ENCODE data around the gene PAK4. TPM values are rescaled to one million over a fixed set of nuclear protein-coding genes. Genes with fewer than 3 reads are reported as not detected.

Gene PAK4
- 62.6 and 63.1 TPM in 2 replicates for total RNA-seq (2021)
- long read RNA-seq, full-length matches to known transcripts: 17 of 52 reads
- long read RNA-seq, partial matches to known transcripts: 10 of 52 reads
- long read RNA-seq, other reads (novel, unspliced or antisense): 25 of 52 reads

DNA sequence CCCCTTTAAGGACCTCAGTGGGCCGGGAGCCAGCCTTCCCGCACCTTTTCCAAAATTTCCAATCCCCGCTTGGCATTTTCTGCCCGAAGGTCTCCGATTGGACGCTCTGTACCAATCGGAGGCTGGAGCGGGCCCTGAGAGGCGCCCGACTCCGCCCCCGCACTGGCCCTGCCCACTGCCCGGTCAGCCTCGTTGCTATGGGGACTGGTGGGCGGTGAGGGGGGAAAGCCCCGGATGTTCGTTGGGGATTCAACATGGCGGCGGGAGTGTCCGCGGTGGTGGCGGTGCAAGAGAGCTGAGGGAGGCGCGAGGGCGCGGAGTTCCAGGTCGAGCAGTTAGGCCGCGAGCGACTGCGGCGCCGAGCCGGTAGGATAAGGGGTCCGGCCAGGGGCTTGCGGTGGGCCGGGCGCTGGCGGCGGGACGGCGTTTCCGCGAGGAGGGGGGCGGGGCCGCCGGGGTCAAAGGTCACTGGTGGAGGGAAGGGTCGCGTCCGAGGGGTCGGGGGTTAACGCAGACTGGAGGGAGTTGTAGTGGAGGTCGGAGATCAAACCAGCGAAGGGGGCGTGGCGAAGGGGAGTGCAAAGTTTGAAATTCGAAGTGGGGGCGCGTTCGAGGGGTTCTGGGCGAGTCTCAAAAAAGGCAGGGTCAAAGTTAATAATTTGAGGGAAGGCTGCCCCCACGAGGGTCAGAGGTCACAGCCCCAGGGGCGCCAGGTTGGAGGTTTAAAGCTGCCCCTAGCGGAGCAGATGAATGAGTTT, at the start of gene PAK4:
Gene PAK4, plus strand, starts transcription at position 233 of the 758 bp plus-strand sequence. CDS start 43,768 bp downstream, outside the sequence.
- DNase-seq: peak; percentile 98
- Histone ChIP-seq H3K9me3 (ENCODE audit: control insufficient read depth, low read depth, low read length) (no peaks in the 10 kb centered on the region), H2BK5ac (ENCODE audit: insufficient read length, low read length) (no peak within 1 kb of the TSS), H3K79me2 (ENCODE audit: insufficient read depth, low read length) (peaks cover 26% of the 10 kb centered on the region; the same call in 1 of the 2 replicates), H3K27me3 (ENCODE audit: insufficient read depth, low read length) (no peaks in the 10 kb centered on the region), H3K79me1 (ENCODE audit: insufficient read depth, low read depth, low read length, poor library complexity, severe bottlenecking) (peaks cover 5% of the 10 kb centered on the region), H2AK5ac (ENCODE audit: insufficient read length, low read length) (no peak within 1 kb of the TSS), H3K27ac (ENCODE audit: insufficient read length, low read depth, low read length) (peak within 1 kb of the TSS; percentile 6), H3K4me1 (ENCODE audit: insufficient read depth, low read length) (peaks cover 3% of the 10 kb centered on the region; the same call in 1 of the 2 replicates), H3K9ac (ENCODE audit: extremely low read depth, insufficient read length, low read length) (peak within 1 kb of the TSS; percentile 32), H3K23me2 (ENCODE audit: insufficient read length, low read depth, low read length, poor library complexity, severe bottlenecking) (peaks cover 9% of the 10 kb centered on the region), H4K8ac (replicated peaks; ENCODE audit: insufficient read length, low read depth, low read length) (no peak within 1 kb of the TSS), H2BK12ac (ENCODE audit: insufficient read length, low read depth, low read length) (no peak within 1 kb of the TSS), H3K4ac (ENCODE audit: low read depth, low read length) (no peak within 1 kb of the TSS), H3K56ac (ENCODE audit: insufficient read length, low read depth, low read length) (no peak within 1 kb of the TSS), H4K91ac (ENCODE audit: insufficient read length, low read depth, low read length) (no peak within 1 kb of the TSS), H3K18ac (ENCODE audit: insufficient read length, low read depth, low read length) (peak within 1 kb of the TSS; percentile 90), H3K4me2 (ENCODE audit: insufficient read depth, insufficient read length, low read length) (peak within 1 kb of the TSS; percentile 76), H2BK120ac (ENCODE audit: low read depth, low read length, poor library complexity, severe bottlenecking) (no peak within 1 kb of the TSS), H2BK20ac (ENCODE audit: low read depth, low read length, poor library complexity, severe bottlenecking) (no peak within 1 kb of the TSS), H3T11ph (ENCODE audit: low read length) (no peak within 1 kb of the TSS), H3K14ac (ENCODE audit: insufficient read depth, low read length) (peak within 1 kb of the TSS; percentile 83), H2BK15ac (ENCODE audit: low read depth, low read length) (no peak within 1 kb of the TSS), H4K20me1 (ENCODE audit: control insufficient read depth, insufficient read depth, insufficient read length) (peaks cover 4% of the 10 kb centered on the region), H4K5ac (ENCODE audit: insufficient read length, low read depth, low read length) (no peak within 1 kb of the TSS), H3K23ac (ENCODE audit: insufficient read length, low read depth, low read length) (no peak within 1 kb of the TSS), H2AFZ (ENCODE audit: low read length) (no peak within 1 kb of the TSS)
- peaks cover 3% of the 10 kb centered on the region; the same call in 1 of the 2 replicates for H3K27me3 Mint-ChIP-seq (ENCODE audit: low read depth)
- no peaks in the 10 kb centered on the region for H3K9me3 Mint-ChIP-seq
- TF ChIP-seq CTCF (conservative IDR thresholded peaks at IDR 0.05): no peak
- peak within 1 kb of the TSS; percentile 95 to 98 for H3K4me3 Mint-ChIP-seq
- H3K36me3 Mint-ChIP-seq (ENCODE audit: insufficient read depth in 1 of 3, low read depth in 3 of 3): no peaks in the 10 kb centered on the region; a peak in 3 of 7 replicates
- H3K4me1 Mint-ChIP-seq: peaks cover 33 to 49% of the 10 kb centered on the region in 2 experiments
- peak within 1 kb of the TSS; percentile 95 to 99 (median 95) for H3K27ac Mint-ChIP-seq
- WGBS (ENCODE audit: extremely low coverage, insufficient read length, low lambda C conversion rate): no CpG with 5 or more reads among the region's 64 CpGs

Data from H9 (cell line).